GM12878 (cell line): Measurements from ENCODE around the gene SEBOX. TPM values are rescaled to one million over a fixed set of nuclear protein-coding genes. Genes with fewer than 3 reads are reported as not detected.

Source experiments
- ATAC-seq: fragments of 200-7000 bp; cut with Tn5 transposase; 3 replicates; pipeline ENCODE4 v1.9.1; 2020; ENCODE audit warnings: mild to moderate bottlenecking, moderate library complexity
- BruUV-seq: library from RNA; stranded (reverse); fragments of 400-500 nt; replicated peaks from 2 replicates; lab custom pipeline; 2021; lab: Mats Ljungman, UMichigan
- CTCF ChIA-PET: fragments of 300-600 bp; sonication (Branson Sonifier 250); formaldehyde crosslinking; extraction: SDS; loops from one replicate; lab custom pipeline; 2021; ENCODE audit warnings: inconsistent platforms; lab: Yijun Ruan, JAX
- POLR2A ChIA-PET: fragments of 350-600 bp; formaldehyde crosslinking; extraction: SDS; loops from one replicate; lab custom pipeline; 2021; ENCODE audit warnings: inconsistent platforms; lab: Charles Lee
- RAD21 ChIA-PET: fragments of 300-600 bp; sonication (Branson Sonifier 250); formaldehyde crosslinking; loops from one replicate; lab custom pipeline; 2023; ENCODE audit warnings: antibody characterized with exemption; ENCODE audit not compliant: unreplicated experiment; lab: Charles Lee
- SMC1A ChIA-PET: fragments of 300-600 bp; sonication (Branson Sonifier 250); formaldehyde crosslinking; loops from one replicate; lab custom pipeline; 2023; ENCODE audit not compliant: unreplicated experiment, uncharacterized antibody; lab: Charles Lee
- DNase-seq: peaks from one replicate; pipeline ENCODE4 v3.0.0-alpha.2; 2011; ENCODE audit warnings: low read depth, low spot score
- FAIRE-seq: peaks from 3 replicates; lab custom pipeline; 2011; peaks lifted over from hg19 to GRCh38; lab: Jason Lieb, UNC
- H2AFZ ChIP-seq: 2 replicates; pipeline ENCODE4 v1.6.0; 2011; ENCODE audit warnings: low read depth, low read length, control low read depth; ENCODE audit not compliant: control insufficient read depth
- H3K27ac ChIP-seq: 2 replicates; pipeline ENCODE4 v1.5.1; 2011; ENCODE audit warnings: control low read depth; ENCODE audit not compliant: control insufficient read depth, insufficient read depth
- H3K27me3 ChIP-seq, 2 experiments: replicated peaks in 1 of 2; 2 replicates each; pipeline versions ENCODE4 v1.6.0 to v1.6.1; 2011; ENCODE audit warnings: low read length in 1 of 2; ENCODE audit not compliant: control insufficient read depth in 2 of 2, insufficient read depth in 2 of 2
- H3K36me3 ChIP-seq, 2 experiments: 2 replicates each; pipeline ENCODE4 v1.5.1; 2011; ENCODE audit warnings: low read length in 1 of 2; ENCODE audit not compliant: control insufficient read depth in 2 of 2, insufficient read depth in 2 of 2
- H3K4me1 ChIP-seq: 2 replicates; pipeline ENCODE4 v1.6.1; 2011; ENCODE audit warnings: mild to moderate bottlenecking, low read length, moderate library complexity, mixed read lengths; ENCODE audit not compliant: control insufficient read depth, insufficient read depth
- H3K4me2 ChIP-seq: 2 replicates; pipeline ENCODE4 v1.6.0; 2011; ENCODE audit warnings: control low read depth; ENCODE audit not compliant: control insufficient read depth, insufficient read depth
- H3K4me3 ChIP-seq: fragments of 200-600 bp; sonication (generic); 2 replicates; pipeline ENCODE4 v1.5.1; 2016
- H3K79me2 ChIP-seq: 2 replicates; pipeline ENCODE4 v1.6.0; 2011; ENCODE audit warnings: low read length; ENCODE audit not compliant: control insufficient read depth, insufficient read depth
- H3K9ac ChIP-seq: 2 replicates; pipeline ENCODE4 v1.8.0; 2011; ENCODE audit warnings: low read length, control low read depth, mixed read lengths; ENCODE audit not compliant: control insufficient read depth, insufficient read depth
- H3K9me3 ChIP-seq: replicated peaks from 3 replicates; pipeline ENCODE4 v1.5.1; 2011; ENCODE audit warnings: mild to moderate bottlenecking, low read length; ENCODE audit not compliant: control insufficient read depth, insufficient read depth
- H4K20me1 ChIP-seq: 2 replicates; pipeline ENCODE4 v1.6.0; 2011; ENCODE audit not compliant: control insufficient read depth, insufficient read depth
- ESRRA ChIP-seq: IDR thresholded peaks from 2 replicates; pipeline ENCODE4 v1.6.1; 2012; ENCODE audit warnings: mild to moderate bottlenecking, low read length, improper control_type of control experiment
- HDGF ChIP-seq: fragments of 450-650 bp; IDR thresholded peaks from 2 replicates; pipeline ENCODE4 v1.6.1; 2016; ENCODE audit warnings: antibody characterized with exemption
- MEF2B ChIP-seq: fragments of 450-650 bp; IDR thresholded peaks from 2 replicates; pipeline ENCODE4 v1.6.1; 2018; ENCODE audit warnings: mild to moderate bottlenecking, moderate library complexity; ENCODE audit not compliant: partially characterized antibody, poor library complexity, severe bottlenecking
- NR2F1 ChIP-seq: fragments of 450-650 bp; conservative IDR thresholded peaks from 2 replicates; pipeline ENCODE4 v1.6.1; 2017; ENCODE audit warnings: mild to moderate bottlenecking
- NRF1 ChIP-seq: conservative IDR thresholded peaks from 2 replicates; pipeline ENCODE4 v1.6.1; 2011; ENCODE audit warnings: mild to moderate bottlenecking, low read depth, low read length, improper control_type of control experiment
- YY1 ChIP-seq: IDR thresholded peaks from 2 replicates; pipeline ENCODE4 v1.6.1; 2011; ENCODE audit warnings: low read depth, mild to moderate bottlenecking, low read length
- ZNF274 ChIP-seq: IDR thresholded peaks from one replicate; pipeline ENCODE4 v1.8.0; 2011; ENCODE audit not compliant: insufficient read length, insufficient read depth
- whole genome bisulfite sequencing: methylation state at CpG from one replicate; pipeline ENCODE4 v1.1.6; 2016; ENCODE audit warnings: low lambda C conversion rate; ENCODE audit not compliant: insufficient replicate concordance, insufficient coverage; ENCODE audit errors: missing lambda C conversion rate; 5-methylcytosine and 5-hydroxymethylcytosine counted together
- in situ Hi-C: fragments of 300-500 bp; cut with MboI; formaldehyde crosslinking; loops from 9 replicates; pipeline ENCODE4 v1.14.3; 2018; ENCODE audit warnings: mixed read lengths
- intact Hi-C: fragments of 100-400 bp; cut with micrococcal nuclease; formaldehyde crosslinking; loops from one replicate; pipeline ENCODE4 v1.14.2; 2022; ENCODE audit not compliant: unreplicated experiment
- polyA plus RNA-seq, 11 experiments: library from polyadenylated mRNA; depleted of rRNA in 4 of 11; unstranded in 6 of 11; stranded (reverse) in 5 of 11; fragments of >200 nt; fragmentation: Nextera tagmentation in 4 of 11; fragmentation: Illumina TruSeq in 1 of 11; extraction: Ambion mirVana in 4 of 11; extraction: Trizol in 1 of 11; gene quantifications; 1 replicate in 1 of 11; 2 replicates in 10 of 11; pipeline versions ENCODE4 v1.2.1 to v1.2.3, GENCODE V29; 2011 to 2016; ENCODE audit warnings: inconsistent platforms in 2 of 11, missing spikeins in 2 of 11, low read depth in 1 of 11
- total RNA-seq, 4 experiments: library from RNA; depleted of rRNA in 3 of 4; stranded (reverse); fragments of >200 nt in 3 of 4; fragmentation: Illumina TruSeq in 1 of 4; extraction: Trizol in 1 of 4; gene quantifications; 2 replicates each; pipeline versions ENCODE4 v1.2.1 to v1.2.3, GENCODE V29; 2013 to 2021
- TF ChIP-seq, protein P1 (sequence below): IDR thresholded peaks from 2 replicates; pipeline ENCODE4 v1.6.1; 2011; ENCODE audit warnings: borderline replicate concordance, low read depth, mild to moderate bottlenecking, moderate library complexity, mixed read lengths, low read length; ENCODE audit not compliant: insufficient read depth; ENCODE audit errors: extremely low read length
- TF ChIP-seq, protein P2 (sequence below): fragments of 450-650 bp; IDR thresholded peaks from 2 replicates; pipeline ENCODE4 v1.6.1; 2017; ENCODE audit warnings: mild to moderate bottlenecking, low read depth, inconsistent platforms; ENCODE audit not compliant: poor library complexity, severe bottlenecking
- TF ChIP-seq, protein P3 (sequence below): IDR thresholded peaks from 2 replicates; pipeline ENCODE4 v1.6.1; 2011; ENCODE audit warnings: low read depth, low read length, improper control_type of control experiment, borderline replicate concordance

SEBOX gene
- total and polyA plus RNA-seq, 10 of the 15 experiments (the other 5 are each of a cell fraction or from before 2014, with no cell fraction given) = not detected

GRCh38 chr17:28341516-28341915 is 23.5 kb downstream of the SEBOX start:
- ATAC-seq = no peak
- no peak overlapping the region for H2AFZ ChIP-seq
- no peaks in the 10 kb centered on the region for H3K9me3 ChIP-seq
- ChIA-PET CTCF (interaction anchor here (1.4 kb wide), 1 partner anchor 75 kb away, joined by 3 read pairs; no protein-coding TSS in a partner anchor), POLR2A (no interaction called here), SMC1A (no interaction called here), RAD21 (no interaction called here)
- peaks cover 13 to 20% of the 10 kb centered on the region in 2 experiments; a peak in 3 of 4 replicates for H3K36me3 ChIP-seq
- H3K4me2 ChIP-seq = no peak overlapping the region
- no peak for DNase-seq
- WGBS = 86% methylated on average over 11 of the region's 11 CpGs
- H3K4me3 ChIP-seq = no peak overlapping the region
- peaks cover 4% of the 10 kb centered on the region; the same call in 1 of the 2 replicates for H3K79me2 ChIP-seq
- no TSS peak for BruUV-seq
- in situ Hi-C loops = loop anchor here (5.0 kb wide), 1 partner anchor 49 kb away; no protein-coding TSS in a partner anchor
- H4K20me1 ChIP-seq = no peaks in the 10 kb centered on the region
- no peaks in the 10 kb centered on the region for H3K27me3 ChIP-seq
- H3K27ac ChIP-seq = no peak overlapping the region
- H3K9ac ChIP-seq = no peak overlapping the region
- TF ChIP-seq NRF1 (no peak), NR2F1 (no peak), HDGF (no peak), MEF2B (no peak), YY1 (no peak), ZNF274 (no peak), ESRRA (no peak)
- TF ChIP-seq, protein P1, sequence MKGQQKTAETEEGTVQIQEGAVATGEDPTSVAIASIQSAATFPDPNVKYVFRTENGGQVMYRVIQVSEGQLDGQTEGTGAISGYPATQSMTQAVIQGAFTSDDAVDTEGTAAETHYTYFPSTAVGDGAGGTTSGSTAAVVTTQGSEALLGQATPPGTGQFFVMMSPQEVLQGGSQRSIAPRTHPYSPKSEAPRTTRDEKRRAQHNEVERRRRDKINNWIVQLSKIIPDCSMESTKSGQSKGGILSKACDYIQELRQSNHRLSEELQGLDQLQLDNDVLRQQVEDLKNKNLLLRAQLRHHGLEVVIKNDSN = no peak
- TF ChIP-seq, protein P2, sequence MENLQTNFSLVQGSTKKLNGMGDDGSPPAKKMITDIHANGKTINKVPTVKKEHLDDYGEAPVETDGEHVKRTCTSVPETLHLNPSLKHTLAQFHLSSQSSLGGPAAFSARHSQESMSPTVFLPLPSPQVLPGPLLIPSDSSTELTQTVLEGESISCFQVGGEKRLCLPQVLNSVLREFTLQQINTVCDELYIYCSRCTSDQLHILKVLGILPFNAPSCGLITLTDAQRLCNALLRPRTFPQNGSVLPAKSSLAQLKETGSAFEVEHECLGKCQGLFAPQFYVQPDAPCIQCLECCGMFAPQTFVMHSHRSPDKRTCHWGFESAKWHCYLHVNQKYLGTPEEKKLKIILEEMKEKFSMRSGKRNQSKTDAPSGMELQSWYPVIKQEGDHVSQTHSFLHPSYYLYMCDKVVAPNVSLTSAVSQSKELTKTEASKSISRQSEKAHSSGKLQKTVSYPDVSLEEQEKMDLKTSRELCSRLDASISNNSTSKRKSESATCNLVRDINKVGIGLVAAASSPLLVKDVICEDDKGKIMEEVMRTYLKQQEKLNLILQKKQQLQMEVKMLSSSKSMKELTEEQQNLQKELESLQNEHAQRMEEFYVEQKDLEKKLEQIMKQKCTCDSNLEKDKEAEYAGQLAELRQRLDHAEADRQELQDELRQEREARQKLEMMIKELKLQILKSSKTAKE = no peak
- TF ChIP-seq, protein P3, sequence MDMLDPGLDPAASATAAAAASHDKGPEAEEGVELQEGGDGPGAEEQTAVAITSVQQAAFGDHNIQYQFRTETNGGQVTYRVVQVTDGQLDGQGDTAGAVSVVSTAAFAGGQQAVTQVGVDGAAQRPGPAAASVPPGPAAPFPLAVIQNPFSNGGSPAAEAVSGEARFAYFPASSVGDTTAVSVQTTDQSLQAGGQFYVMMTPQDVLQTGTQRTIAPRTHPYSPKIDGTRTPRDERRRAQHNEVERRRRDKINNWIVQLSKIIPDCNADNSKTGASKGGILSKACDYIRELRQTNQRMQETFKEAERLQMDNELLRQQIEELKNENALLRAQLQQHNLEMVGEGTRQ = no peak
- intact Hi-C loops = no loop called here
- H3K4me1 ChIP-seq = peaks cover 2% of the 10 kb centered on the region; the same call in 1 of the 2 replicates
- FAIRE-seq = no peak
